NCI-H524 (cell line): ENCODE measurements around the gene CFD.
"Not testable (repeated sequence)": the region's sequence is repeated elsewhere in the genome, so short reads cannot be mapped to it uniquely, and the experiment has no call there.

Experiments
- DNase-seq, 2 experiments: peaks; one replicate each; lab custom pipeline; 2025; lab: John Stamatoyannopoulos, UW

The CFD gene

GRCh38 chr19:871446-872265, 12.2 kb downstream of the CFD start:
- no peak for DNase-seq

GRCh38 chr19:872266-872951, 12.9 kb downstream of the CFD start:
- DNase-seq, result no peak

- DNase-seq, result no peak
These were observed 13.6 kb downstream of the CFD start for GRCh38 chr19:873084-873483.

GRCh38 chr19:873561-874041, 14.1 kb downstream of the CFD start:
- no peak for DNase-seq

GRCh38 chr19:875265-875879, 15.9 kb downstream of the CFD start:
- no peak for DNase-seq

- no peak for DNase-seq
These were observed 16.6 kb downstream of the CFD start for GRCh38 chr19:876089-876488.

GRCh38 chr19:876780-877314, 17.4 kb downstream of the CFD start:
- DNase-seq, result no peak

GRCh38 chr19:877992-878660, 18.7 kb downstream of the CFD start:
- not testable (repeated sequence) for DNase-seq

- DNase-seq, result not testable (repeated sequence)
These were observed 19.5 kb downstream of the CFD start for GRCh38 chr19:878751-879561.

GRCh38 chr19:879711-880438, 20.4 kb downstream of the CFD start:
- no peak for DNase-seq

- no peak for DNase-seq
These were observed 22.1 kb downstream of the CFD start for GRCh38 chr19:881385-882071.

GRCh38 chr19:882871-883497, 23.5 kb downstream of the CFD start:
- DNase-seq, result no peak

GRCh38 chr19:883661-884211, 24.3 kb downstream of the CFD start:
- DNase-seq, result peak in 1 of 2 experiments; percentile 78

GRCh38 chr19:884420-885211, 25.2 kb downstream of the CFD start:
- DNase-seq, result no peak

GRCh38 chr19:885536-886224, 26.2 kb downstream of the CFD start:
- DNase-seq, result no peak

- no peak for DNase-seq
These were observed 27.6 kb downstream of the CFD start for GRCh38 chr19:887072-887471.

- no peak for DNase-seq
These were observed 28.1 kb downstream of the CFD start for GRCh38 chr19:887599-887998.
